K562 (cell line): ENCODE results near the gene MAP2K6. TPM values are rescaled to one million over a fixed set of nuclear protein-coding genes. Genes with fewer than 3 reads are reported as not detected.

Experiments used
- ATAC-seq: fragments of 200-7000 bp; cut with Tn5 transposase; 3 replicates; pipeline ENCODE4 v1.9.1; 2020; ENCODE audit warnings: moderate library complexity
- BruUV-seq: library from RNA; stranded (reverse); fragments of 400-500 nt; replicated peaks from 2 replicates; lab custom pipeline; 2021; lab: Mats Ljungman, UMichigan
- CTCF ChIA-PET: fragments of 300-600 bp; formaldehyde crosslinking; extraction: SDS; loops from one replicate; lab custom pipeline; 2021; ENCODE audit warnings: low intra/inter-chr PET ratio; lab: Yijun Ruan, JAX
- POLR2A ChIA-PET: fragments of 300-600, 350-650 bp; sonication (Branson Sonifier 250); formaldehyde crosslinking; extraction: SDS; loops from one replicate; lab custom pipeline; 2021; ENCODE audit warnings: antibody characterized with exemption, inconsistent platforms; lab: Yijun Ruan, JAX
- DNase-seq, 4 experiments: peaks; one replicate each; pipeline versions ENCODE4 v3.0.0 to v3.0.0-alpha.2; 2011 to 2018; ENCODE audit warnings: low spot score in 3 of 4, mixed read lengths in 3 of 4; ENCODE audit errors: extremely low read depth in 1 of 4
- FAIRE-seq: peaks from 2 replicates; lab custom pipeline; 2011; peaks lifted over from hg19 to GRCh38; lab: Jason Lieb, UNC
- H2AFZ ChIP-seq: 2 replicates; pipeline ENCODE4 v1.6.0; 2011; ENCODE audit warnings: low read depth, low read length, control low read depth, inconsistent platforms
- H3K27ac ChIP-seq: fragments of 200-600 bp; 3 replicates; pipeline ENCODE4 v1.8.0; 2011; ENCODE audit warnings: low read depth, mild to moderate bottlenecking, control low read depth, inconsistent platforms, low read length, moderate library complexity, mixed read lengths; ENCODE audit errors: extremely low read depth
- H3K27me3 ChIP-seq, 2 experiments: fragments of 300-600 bp in 1 of 2; 2 replicates in 1 of 2; 3 replicates in 1 of 2; pipeline versions ENCODE4 v1.6.0 to v1.8.0; 2011; ENCODE audit warnings: inconsistent platforms in 2 of 2, low read length in 2 of 2, mild to moderate bottlenecking in 1 of 2, mixed read lengths in 1 of 2, moderate library complexity in 1 of 2; ENCODE audit not compliant: control insufficient read depth in 2 of 2, insufficient read depth in 2 of 2
- H3K36me3 ChIP-seq: fragments of 300-600 bp; 3 replicates; pipeline ENCODE4 v1.8.0; 2011; ENCODE audit warnings: mild to moderate bottlenecking, low read length, inconsistent platforms; ENCODE audit not compliant: control insufficient read depth, insufficient read depth
- H3K4me1 ChIP-seq, 2 experiments: fragments of 200-600 bp in 1 of 2; replicated peaks in 1 of 2; 2 replicates in 1 of 2; 3 replicates in 1 of 2; pipeline versions ENCODE4 v1.5.1 to v1.8.0; 2011; ENCODE audit warnings: inconsistent platforms in 2 of 2, low read length in 2 of 2, mild to moderate bottlenecking in 1 of 2, mixed read lengths in 1 of 2, moderate library complexity in 1 of 2; ENCODE audit not compliant: control insufficient read depth in 2 of 2, insufficient read depth in 2 of 2
- H3K4me2 ChIP-seq: 2 replicates; pipeline ENCODE4 v1.6.1; 2011; ENCODE audit warnings: low read length, control low read depth, inconsistent platforms, mixed read lengths; ENCODE audit not compliant: insufficient read depth
- H3K4me3 ChIP-seq: fragments of 200-600 bp; sonication (generic), shearing (Covaris generic); 2 replicates; pipeline ENCODE4 v1.5.1; 2016; ENCODE audit warnings: control low read depth, inconsistent platforms
- H3K79me2 ChIP-seq: fragments of 200-600 bp; 3 replicates; pipeline ENCODE4 v1.8.0; 2011; ENCODE audit warnings: low read length, inconsistent platforms; ENCODE audit not compliant: control insufficient read depth, insufficient read depth
- H3K9ac ChIP-seq, 2 experiments: 2 replicates each; pipeline versions ENCODE4 v1.6.0 to v1.6.1; 2011; ENCODE audit warnings: low read depth in 2 of 2, low read length in 2 of 2, control low read depth in 1 of 2, inconsistent platforms in 1 of 2, mild to moderate bottlenecking in 1 of 2, mixed read lengths in 1 of 2; ENCODE audit not compliant: insufficient read depth in 1 of 2
- H3K9me1 ChIP-seq: one replicate; pipeline ENCODE4 v1.6.0; 2011; ENCODE audit warnings: inconsistent platforms, mild to moderate bottlenecking, low read length, moderate library complexity; ENCODE audit not compliant: control insufficient read depth, insufficient read depth
- H3K9me3 ChIP-seq: replicated peaks from 2 replicates; pipeline ENCODE4 v1.5.1; 2011; ENCODE audit warnings: low read depth, low read length, inconsistent platforms; ENCODE audit not compliant: control insufficient read depth, insufficient read depth
- H4K20me1 ChIP-seq: replicated peaks from 2 replicates; pipeline ENCODE4 v1.6.1; 2011; ENCODE audit warnings: low read length, inconsistent platforms, mixed read lengths; ENCODE audit not compliant: control insufficient read depth, insufficient read depth
- CBFB ChIP-seq: sonication (generic); formaldehyde crosslinking; IDR thresholded peaks from 2 replicates; pipeline ENCODE4 v1.4.0; 2020; ENCODE audit warnings: mild to moderate bottlenecking, missing genetic modification reagents
- RBM34 ChIP-seq: fragments of 200-400 bp; formaldehyde crosslinking; IDR thresholded peaks from 2 replicates; pipeline ENCODE4 v1.6.1; 2018; ENCODE audit warnings: low read length, borderline replicate concordance; ENCODE audit not compliant: insufficient read depth
- WGBS: fragments of 100-300 bp; shearing (Covaris generic); methylation state at CpG from one replicate; pipeline ENCODE4 v1.1.6; 2016; ENCODE audit warnings: low coverage, mixed read lengths; ENCODE audit not compliant: insufficient coverage; ENCODE audit errors: missing lambda C conversion rate; 5-methylcytosine and 5-hydroxymethylcytosine counted together
- in situ Hi-C: fragments of 300-500 bp; cut with MboI; formaldehyde crosslinking; loops from 4 replicates; pipeline ENCODE4 v1.15.0; 2018; ENCODE audit warnings: inconsistent platforms, mixed read lengths
- intact Hi-C: fragments of 100-400 bp; cut with micrococcal nuclease; formaldehyde crosslinking; loops from 2 replicates; pipeline ENCODE4 v1.14.2; 2022
- polyA plus RNA-seq, 8 experiments: library from polyadenylated mRNA; depleted of rRNA in 4 of 8; stranded (reverse) in 5 of 8; unstranded in 3 of 8; fragments of >200 nt; fragmentation: Nextera tagmentation in 2 of 8; fragmentation: Illumina TruSeq in 1 of 8; extraction: Ambion mirVana in 2 of 8; extraction: Trizol in 1 of 8; gene quantifications; 2 replicates each; pipeline versions ENCODE4 v1.2.1 to v1.2.3, GENCODE V29; 2011 to 2014; ENCODE audit warnings: inconsistent platforms in 1 of 8, missing spikeins in 1 of 8
- total RNA-seq, 7 experiments: library from RNA; depleted of rRNA in 6 of 7; stranded (reverse); fragments of >200 nt in 6 of 7; fragmentation: Illumina TruSeq in 2 of 7; extraction: Trizol in 2 of 7; gene quantifications; 2 replicates each; pipeline versions ENCODE4 v1.2.1 to v1.2.3, GENCODE V29; 2011 to 2021; ENCODE audit warnings: low replicate concordance in 1 of 7
- TF ChIP-seq, protein P1 (sequence below): IDR thresholded peaks from 2 replicates; pipeline ENCODE4 v1.6.1; 2011; ENCODE audit warnings: borderline replicate concordance, low read depth, mild to moderate bottlenecking, moderate library complexity, low read length; ENCODE audit not compliant: insufficient read depth, poor library complexity, severe bottlenecking
- TF ChIP-seq, protein P2 (sequence below): fragments of 200-600 bp; sonication (generic); IDR thresholded peaks from one replicate; pipeline ENCODE4 v1.6.1; 2012; ENCODE audit warnings: mild to moderate bottlenecking, low read depth, low read length, inconsistent platforms

The MAP2K6 gene
- total and polyA plus RNA-seq, 9 of the 15 experiments (the other 6 are each of a cell fraction or from before 2014, with no cell fraction given), result 0.07 to 0.13 TPM; not detected in 7

DNA sequence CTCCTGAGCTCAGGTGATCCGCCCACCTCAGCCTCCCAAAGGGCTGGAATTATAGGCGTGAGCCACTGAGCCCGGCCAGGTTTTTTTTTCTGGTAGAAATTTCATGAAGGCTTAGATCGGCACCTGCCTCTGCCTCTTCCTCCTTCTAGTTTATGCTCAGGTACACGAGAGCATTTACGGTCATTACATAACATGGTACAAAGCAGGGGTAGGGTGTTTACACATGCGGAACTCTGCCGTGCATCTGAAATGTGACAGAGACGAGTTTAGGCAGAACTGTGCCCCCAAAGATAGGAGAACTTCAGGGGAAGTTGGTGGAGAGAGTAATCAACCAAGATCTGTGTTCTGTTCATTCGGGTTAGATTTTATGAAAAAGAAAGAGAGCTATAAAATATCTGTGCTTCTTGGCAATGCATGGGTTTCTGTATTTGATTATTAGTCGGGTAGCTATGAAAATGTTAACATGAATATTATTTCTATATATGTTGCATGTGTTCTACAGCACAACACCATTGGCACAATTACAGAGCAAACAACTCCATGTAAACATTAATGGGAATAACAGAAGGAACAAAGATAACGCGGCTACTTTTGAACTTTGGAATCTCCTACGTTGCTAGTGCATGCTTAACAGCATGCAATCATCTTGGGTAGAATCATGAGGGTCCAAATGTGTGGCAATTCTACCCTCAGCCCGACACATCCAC is 23.5 kb upstream of the MAP2K6 start:
- no TSS peak for BruUV-seq
- no peak overlapping the region for H3K4me2 ChIP-seq
- H3K36me3 ChIP-seq, result no peaks in the 10 kb centered on the region
- H3K9me3 ChIP-seq, result no peaks in the 10 kb centered on the region
- peaks cover 5 to 7% of the 10 kb centered on the region in 2 experiments; a peak in 3 of 5 replicates for H3K27me3 ChIP-seq
- 3% methylated on average over 15 of the region's 15 CpGs for WGBS
- H4K20me1 ChIP-seq, result no peaks in the 10 kb centered on the region
- no peak for DNase-seq
- no peak overlapping the region for H3K27ac ChIP-seq
- H3K9ac ChIP-seq, result no peak overlapping the region
- no peaks in the 10 kb centered on the region for H3K4me1 ChIP-seq
- no peaks in the 10 kb centered on the region for H3K79me2 ChIP-seq
- CTCF ChIA-PET, result no interaction called here
- in situ Hi-C loops, result loop anchor here (10.0 kb wide), 1 partner anchor 616 kb away; no protein-coding TSS in a partner anchor
- intact Hi-C loops, result loop anchor here (10.0 kb wide), 1 partner anchor 56 kb away; no protein-coding TSS in a partner anchor
- no peak for FAIRE-seq
- POLR2A ChIA-PET, result no interaction called here
- ATAC-seq, result no peak
- no peak overlapping the region for H3K4me3 ChIP-seq
- no peaks in the 10 kb centered on the region for H3K9me1 ChIP-seq
- H2AFZ ChIP-seq, result no peak overlapping the region
- TF ChIP-seq CBFB (CRISPR knock-in tag) (no peak), RBM34 (no peak)
- TF ChIP-seq, protein P1, sequence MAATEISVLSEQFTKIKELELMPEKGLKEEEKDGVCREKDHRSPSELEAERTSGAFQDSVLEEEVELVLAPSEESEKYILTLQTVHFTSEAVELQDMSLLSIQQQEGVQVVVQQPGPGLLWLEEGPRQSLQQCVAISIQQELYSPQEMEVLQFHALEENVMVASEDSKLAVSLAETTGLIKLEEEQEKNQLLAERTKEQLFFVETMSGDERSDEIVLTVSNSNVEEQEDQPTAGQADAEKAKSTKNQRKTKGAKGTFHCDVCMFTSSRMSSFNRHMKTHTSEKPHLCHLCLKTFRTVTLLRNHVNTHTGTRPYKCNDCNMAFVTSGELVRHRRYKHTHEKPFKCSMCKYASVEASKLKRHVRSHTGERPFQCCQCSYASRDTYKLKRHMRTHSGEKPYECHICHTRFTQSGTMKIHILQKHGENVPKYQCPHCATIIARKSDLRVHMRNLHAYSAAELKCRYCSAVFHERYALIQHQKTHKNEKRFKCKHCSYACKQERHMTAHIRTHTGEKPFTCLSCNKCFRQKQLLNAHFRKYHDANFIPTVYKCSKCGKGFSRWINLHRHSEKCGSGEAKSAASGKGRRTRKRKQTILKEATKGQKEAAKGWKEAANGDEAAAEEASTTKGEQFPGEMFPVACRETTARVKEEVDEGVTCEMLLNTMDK, result no peak
- TF ChIP-seq, protein P2, sequence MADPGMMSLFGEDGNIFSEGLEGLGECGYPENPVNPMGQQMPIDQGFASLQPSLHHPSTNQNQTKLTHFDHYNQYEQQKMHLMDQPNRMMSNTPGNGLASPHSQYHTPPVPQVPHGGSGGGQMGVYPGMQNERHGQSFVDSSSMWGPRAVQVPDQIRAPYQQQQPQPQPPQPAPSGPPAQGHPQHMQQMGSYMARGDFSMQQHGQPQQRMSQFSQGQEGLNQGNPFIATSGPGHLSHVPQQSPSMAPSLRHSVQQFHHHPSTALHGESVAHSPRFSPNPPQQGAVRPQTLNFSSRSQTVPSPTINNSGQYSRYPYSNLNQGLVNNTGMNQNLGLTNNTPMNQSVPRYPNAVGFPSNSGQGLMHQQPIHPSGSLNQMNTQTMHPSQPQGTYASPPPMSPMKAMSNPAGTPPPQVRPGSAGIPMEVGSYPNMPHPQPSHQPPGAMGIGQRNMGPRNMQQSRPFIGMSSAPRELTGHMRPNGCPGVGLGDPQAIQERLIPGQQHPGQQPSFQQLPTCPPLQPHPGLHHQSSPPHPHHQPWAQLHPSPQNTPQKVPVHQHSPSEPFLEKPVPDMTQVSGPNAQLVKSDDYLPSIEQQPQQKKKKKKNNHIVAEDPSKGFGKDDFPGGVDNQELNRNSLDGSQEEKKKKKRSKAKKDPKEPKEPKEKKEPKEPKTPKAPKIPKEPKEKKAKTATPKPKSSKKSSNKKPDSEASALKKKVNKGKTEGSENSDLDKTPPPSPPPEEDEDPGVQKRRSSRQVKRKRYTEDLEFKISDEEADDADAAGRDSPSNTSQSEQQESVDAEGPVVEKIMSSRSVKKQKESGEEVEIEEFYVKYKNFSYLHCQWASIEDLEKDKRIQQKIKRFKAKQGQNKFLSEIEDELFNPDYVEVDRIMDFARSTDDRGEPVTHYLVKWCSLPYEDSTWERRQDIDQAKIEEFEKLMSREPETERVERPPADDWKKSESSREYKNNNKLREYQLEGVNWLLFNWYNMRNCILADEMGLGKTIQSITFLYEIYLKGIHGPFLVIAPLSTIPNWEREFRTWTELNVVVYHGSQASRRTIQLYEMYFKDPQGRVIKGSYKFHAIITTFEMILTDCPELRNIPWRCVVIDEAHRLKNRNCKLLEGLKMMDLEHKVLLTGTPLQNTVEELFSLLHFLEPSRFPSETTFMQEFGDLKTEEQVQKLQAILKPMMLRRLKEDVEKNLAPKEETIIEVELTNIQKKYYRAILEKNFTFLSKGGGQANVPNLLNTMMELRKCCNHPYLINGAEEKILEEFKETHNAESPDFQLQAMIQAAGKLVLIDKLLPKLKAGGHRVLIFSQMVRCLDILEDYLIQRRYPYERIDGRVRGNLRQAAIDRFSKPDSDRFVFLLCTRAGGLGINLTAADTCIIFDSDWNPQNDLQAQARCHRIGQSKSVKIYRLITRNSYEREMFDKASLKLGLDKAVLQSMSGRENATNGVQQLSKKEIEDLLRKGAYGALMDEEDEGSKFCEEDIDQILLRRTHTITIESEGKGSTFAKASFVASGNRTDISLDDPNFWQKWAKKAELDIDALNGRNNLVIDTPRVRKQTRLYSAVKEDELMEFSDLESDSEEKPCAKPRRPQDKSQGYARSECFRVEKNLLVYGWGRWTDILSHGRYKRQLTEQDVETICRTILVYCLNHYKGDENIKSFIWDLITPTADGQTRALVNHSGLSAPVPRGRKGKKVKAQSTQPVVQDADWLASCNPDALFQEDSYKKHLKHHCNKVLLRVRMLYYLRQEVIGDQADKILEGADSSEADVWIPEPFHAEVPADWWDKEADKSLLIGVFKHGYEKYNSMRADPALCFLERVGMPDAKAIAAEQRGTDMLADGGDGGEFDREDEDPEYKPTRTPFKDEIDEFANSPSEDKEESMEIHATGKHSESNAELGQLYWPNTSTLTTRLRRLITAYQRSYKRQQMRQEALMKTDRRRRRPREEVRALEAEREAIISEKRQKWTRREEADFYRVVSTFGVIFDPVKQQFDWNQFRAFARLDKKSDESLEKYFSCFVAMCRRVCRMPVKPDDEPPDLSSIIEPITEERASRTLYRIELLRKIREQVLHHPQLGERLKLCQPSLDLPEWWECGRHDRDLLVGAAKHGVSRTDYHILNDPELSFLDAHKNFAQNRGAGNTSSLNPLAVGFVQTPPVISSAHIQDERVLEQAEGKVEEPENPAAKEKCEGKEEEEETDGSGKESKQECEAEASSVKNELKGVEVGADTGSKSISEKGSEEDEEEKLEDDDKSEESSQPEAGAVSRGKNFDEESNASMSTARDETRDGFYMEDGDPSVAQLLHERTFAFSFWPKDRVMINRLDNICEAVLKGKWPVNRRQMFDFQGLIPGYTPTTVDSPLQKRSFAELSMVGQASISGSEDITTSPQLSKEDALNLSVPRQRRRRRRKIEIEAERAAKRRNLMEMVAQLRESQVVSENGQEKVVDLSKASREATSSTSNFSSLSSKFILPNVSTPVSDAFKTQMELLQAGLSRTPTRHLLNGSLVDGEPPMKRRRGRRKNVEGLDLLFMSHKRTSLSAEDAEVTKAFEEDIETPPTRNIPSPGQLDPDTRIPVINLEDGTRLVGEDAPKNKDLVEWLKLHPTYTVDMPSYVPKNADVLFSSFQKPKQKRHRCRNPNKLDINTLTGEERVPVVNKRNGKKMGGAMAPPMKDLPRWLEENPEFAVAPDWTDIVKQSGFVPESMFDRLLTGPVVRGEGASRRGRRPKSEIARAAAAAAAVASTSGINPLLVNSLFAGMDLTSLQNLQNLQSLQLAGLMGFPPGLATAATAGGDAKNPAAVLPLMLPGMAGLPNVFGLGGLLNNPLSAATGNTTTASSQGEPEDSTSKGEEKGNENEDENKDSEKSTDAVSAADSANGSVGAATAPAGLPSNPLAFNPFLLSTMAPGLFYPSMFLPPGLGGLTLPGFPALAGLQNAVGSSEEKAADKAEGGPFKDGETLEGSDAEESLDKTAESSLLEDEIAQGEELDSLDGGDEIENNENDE, result no peak
